GM12891 (cell line): ENCODE measurements around the gene EIPR1.

Source experiments
- PAX5 ChIP-seq: IDR thresholded peaks from 2 replicates; pipeline ENCODE4 v1.6.1; 2011; ENCODE audit warnings: low read length, moderate library complexity, mild to moderate bottlenecking; ENCODE audit not compliant: insufficient read depth, severe bottlenecking
- POLR2A ChIP-seq: IDR thresholded peaks from 2 replicates; pipeline ENCODE4 v1.6.1; 2011; ENCODE audit warnings: low read depth, low read length, control low read depth
- POLR2AphosphoS5 ChIP-seq: IDR thresholded peaks from 2 replicates; pipeline ENCODE4 v1.6.1; 2011; ENCODE audit warnings: low read depth, low read length, control low read depth
- POU2F2 ChIP-seq: IDR thresholded peaks from 2 replicates; pipeline ENCODE4 v1.6.1; 2011; ENCODE audit warnings: low read depth, mild to moderate bottlenecking, control low read depth, low read length, moderate library complexity
- SPI1 ChIP-seq: IDR thresholded peaks from 2 replicates; pipeline ENCODE4 v1.6.1; 2011; ENCODE audit warnings: low read depth, low read length, control low read depth

GRCh38 chr2:3263487-3263886 is 114.1 kb downstream of the EIPR1 start:
- TF ChIP-seq POLR2A (no peak), POLR2AphosphoS5 (no peak), PAX5 (no peak), POU2F2 (no peak), SPI1 (no peak)
